H9 (cell line): Measurements from ENCODE around the gene TSPAN33. TPM values are rescaled to one million over a fixed set of nuclear protein-coding genes. Genes with fewer than 3 reads are reported as not detected.
A peak's percentile ranks its signal among the peaks of the same experiment; 100 is the strongest.

Experiments used
- DNase-seq: peaks from one replicate; pipeline ENCODE4 v3.0.0-alpha.2; 2017
- H2AFZ ChIP-seq: one replicate; pipeline ENCODE4 v1.6.1; 2013; ENCODE audit warnings: mild to moderate bottlenecking, low read length, control low read depth, moderate library complexity
- H2AK5ac ChIP-seq: 2 replicates; pipeline ENCODE4 v1.6.1; 2013; ENCODE audit warnings: low read length, control low read depth, mixed read lengths; ENCODE audit not compliant: insufficient read length
- H2BK120ac ChIP-seq: one replicate; pipeline ENCODE4 v1.6.1; 2013; ENCODE audit warnings: low read depth, mild to moderate bottlenecking, low read length, control low read depth, inconsistent platforms; ENCODE audit not compliant: poor library complexity, severe bottlenecking
- H2BK12ac ChIP-seq: 2 replicates; pipeline ENCODE4 v1.6.1; 2013; ENCODE audit warnings: low read length, control low read depth, mixed read lengths, low read depth; ENCODE audit not compliant: insufficient read length
- H2BK15ac ChIP-seq: 2 replicates; pipeline ENCODE4 v1.6.1; 2013; ENCODE audit warnings: low read depth, low read length, control low read depth
- H2BK20ac ChIP-seq: one replicate; pipeline ENCODE4 v1.6.1; 2013; ENCODE audit warnings: low read depth, mild to moderate bottlenecking, low read length, control low read depth, inconsistent platforms; ENCODE audit not compliant: poor library complexity, severe bottlenecking
- H2BK5ac ChIP-seq: 2 replicates; pipeline ENCODE4 v1.6.1; 2013; ENCODE audit warnings: low read length, control low read depth, mixed read lengths; ENCODE audit not compliant: insufficient read length
- H3K14ac ChIP-seq: 2 replicates; pipeline ENCODE4 v1.6.1; 2013; ENCODE audit warnings: low read length, control low read depth; ENCODE audit not compliant: insufficient read depth
- H3K18ac ChIP-seq: 2 replicates; pipeline ENCODE4 v1.6.1; 2013; ENCODE audit warnings: low read depth, mild to moderate bottlenecking, mixed read lengths, low read length, control low read depth; ENCODE audit not compliant: insufficient read length
- H3K23ac ChIP-seq: 2 replicates; pipeline ENCODE4 v1.6.1; 2013; ENCODE audit warnings: low read length, control low read depth, mixed read lengths, low read depth; ENCODE audit not compliant: insufficient read length
- H3K23me2 ChIP-seq: 2 replicates; pipeline ENCODE4 v1.6.1; 2013; ENCODE audit warnings: low read depth, mild to moderate bottlenecking, mixed read lengths, low read length, control low read depth; ENCODE audit not compliant: insufficient read length, poor library complexity, severe bottlenecking
- H3K27ac ChIP-seq: 2 replicates; pipeline ENCODE4 v1.5.1; 2013; ENCODE audit warnings: low read length, control low read depth, mixed read lengths, low read depth; ENCODE audit not compliant: insufficient read length
- H3K27me3 ChIP-seq: 2 replicates; pipeline ENCODE4 v1.6.1; 2013; ENCODE audit warnings: low read length, control low read depth, inconsistent platforms; ENCODE audit not compliant: insufficient read depth
- H3K4ac ChIP-seq: 2 replicates; pipeline ENCODE4 v1.6.1; 2013; ENCODE audit warnings: low read depth, mild to moderate bottlenecking, control low read depth, inconsistent platforms, low read length, moderate library complexity
- H3K4me1 ChIP-seq: 2 replicates; pipeline ENCODE4 v1.6.1; 2013; ENCODE audit warnings: low read length, control low read depth, inconsistent platforms; ENCODE audit not compliant: insufficient read depth
- H3K4me2 ChIP-seq: 2 replicates; pipeline ENCODE4 v1.6.1; 2013; ENCODE audit warnings: low read length, control low read depth, mixed read lengths; ENCODE audit not compliant: insufficient read length, insufficient read depth
- H3K56ac ChIP-seq: 2 replicates; pipeline ENCODE4 v1.6.1; 2013; ENCODE audit warnings: low read depth, mild to moderate bottlenecking, mixed read lengths, low read length, control low read depth; ENCODE audit not compliant: insufficient read length
- H3K79me1 ChIP-seq: 2 replicates; pipeline ENCODE4 v1.6.1; 2013; ENCODE audit warnings: low read depth, mild to moderate bottlenecking, moderate library complexity, low read length, control low read depth, inconsistent platforms; ENCODE audit not compliant: insufficient read depth, poor library complexity, severe bottlenecking
- H3K79me2 ChIP-seq: 2 replicates; pipeline ENCODE4 v1.6.1; 2013; ENCODE audit warnings: low read length, control low read depth, inconsistent platforms; ENCODE audit not compliant: insufficient read depth
- H3K9ac ChIP-seq: 2 replicates; pipeline ENCODE4 v1.6.1; 2013; ENCODE audit warnings: low read length, control low read depth, mixed read lengths; ENCODE audit not compliant: insufficient read length; ENCODE audit errors: extremely low read depth
- H3K9me3 ChIP-seq: one replicate; pipeline ENCODE4 v1.6.1; 2013; ENCODE audit warnings: low read depth, low read length, inconsistent platforms; ENCODE audit not compliant: control insufficient read depth
- H3T11ph ChIP-seq: one replicate; pipeline ENCODE4 v1.6.1; 2013; ENCODE audit warnings: mild to moderate bottlenecking, low read length, control low read depth, inconsistent platforms
- H4K20me1 ChIP-seq: one replicate; pipeline ENCODE4 v1.6.1; 2013; ENCODE audit not compliant: control insufficient read depth, insufficient read length, insufficient read depth
- H4K5ac ChIP-seq: 2 replicates; pipeline ENCODE4 v1.6.1; 2013; ENCODE audit warnings: low read depth, mild to moderate bottlenecking, mixed read lengths, low read length, control low read depth; ENCODE audit not compliant: insufficient read length
- H4K8ac ChIP-seq: replicated peaks from 2 replicates; pipeline ENCODE4 v1.6.1; 2013; ENCODE audit warnings: low read length, control low read depth, mixed read lengths, low read depth; ENCODE audit not compliant: insufficient read length
- H4K91ac ChIP-seq: 2 replicates; pipeline ENCODE4 v1.6.1; 2013; ENCODE audit warnings: low read depth, mild to moderate bottlenecking, moderate library complexity, mixed read lengths, low read length, control low read depth; ENCODE audit not compliant: insufficient read length
- H3K27ac Mint-ChIP-seq, 3 experiments: 2 replicates in 2 of 3; 3 replicates in 1 of 3; pipeline ENCODE4 v1.8.0; 2020 to 2021; ENCODE audit warnings: mixed read lengths in 3 of 3, mild to moderate bottlenecking in 1 of 3, moderate library complexity in 1 of 3
- H3K27me3 Mint-ChIP-seq: 2 replicates; pipeline ENCODE4 v1.8.0; 2021; ENCODE audit warnings: low read depth, mild to moderate bottlenecking, moderate library complexity, mixed read lengths
- H3K36me3 Mint-ChIP-seq, 3 experiments: 2 replicates in 2 of 3; 3 replicates in 1 of 3; pipeline ENCODE4 v1.8.0; 2020 to 2021; ENCODE audit warnings: low read depth in 3 of 3, mixed read lengths in 3 of 3; ENCODE audit not compliant: insufficient read depth in 1 of 3
- H3K4me1 Mint-ChIP-seq, 2 experiments: 2 replicates each; pipeline ENCODE4 v1.8.0; 2020; ENCODE audit warnings: mixed read lengths in 2 of 2
- H3K4me3 Mint-ChIP-seq, 2 experiments: 2 replicates in 1 of 2; 3 replicates in 1 of 2; pipeline ENCODE4 v1.8.0; 2020 to 2021; ENCODE audit warnings: mild to moderate bottlenecking in 2 of 2, mixed read lengths in 2 of 2, moderate library complexity in 1 of 2
- H3K9me3 Mint-ChIP-seq, 2 experiments: 2 replicates in 1 of 2; 3 replicates in 1 of 2; pipeline ENCODE4 v1.8.0; 2020; ENCODE audit warnings: mild to moderate bottlenecking in 2 of 2, mixed read lengths in 2 of 2, moderate library complexity in 1 of 2
- CTCF ChIP-seq: fragments of 200-600 bp; sonication (generic); conservative IDR thresholded peaks from 3 replicates; pipeline ENCODE4 v1.8.0; 2021; ENCODE audit warnings: antibody characterized with exemption, mild to moderate bottlenecking
- WGBS: extraction: QIAGEN DNeasy Blood & Tissue Kit; methylation state at CpG from one replicate; pipeline ENCODE4 v1.1.7; 2013; ENCODE audit warnings: missing lambda C conversion rate, low lambda C conversion rate, mixed read lengths; ENCODE audit not compliant: insufficient read length; ENCODE audit errors: extremely low coverage; 5-methylcytosine and 5-hydroxymethylcytosine counted together
- total RNA-seq: library from RNA; stranded (reverse); gene quantifications from 2 replicates; pipeline ENCODE4 v1.2.1, GENCODE V29; 2021

Gene TSPAN33
- total RNA-seq, 1 experiment from 2014 or later: 34.7 TPM

- H2BK120ac ChIP-seq: no peak overlapping the region
- H3K9ac ChIP-seq: no peak overlapping the region
- no peak overlapping the region for H2BK20ac ChIP-seq
- no peaks in the 10 kb centered on the region for H4K20me1 ChIP-seq
- Mint-ChIP-seq H3K27ac (no peak overlapping the region), H3K9me3 (peaks cover 9% of the 10 kb centered on the region in 2 experiments), H3K36me3 (peaks cover under 1 to 8% (median 8%) of the 10 kb centered on the region in 3 experiments; a peak in 5 of 7 replicates), H3K27me3 (no peaks in the 10 kb centered on the region; the same call in 1 of the 2 replicates), H3K4me1 (no peaks in the 10 kb centered on the region), H3K4me3 (no peak overlapping the region)
- no peak overlapping the region for H2BK5ac ChIP-seq
- H4K8ac ChIP-seq: no peak overlapping the region
- H3K4me1 ChIP-seq: no peaks in the 10 kb centered on the region
- no peak overlapping the region for H3T11ph ChIP-seq
- no peak overlapping the region for H3K4ac ChIP-seq
- DNase-seq: peak; percentile 68
- no peak overlapping the region for H2AFZ ChIP-seq
- no peak overlapping the region for H4K5ac ChIP-seq
- H3K14ac ChIP-seq: no peak overlapping the region
- no peak overlapping the region for H3K4me2 ChIP-seq
- no peaks in the 10 kb centered on the region for H3K79me1 ChIP-seq
- H3K27me3 ChIP-seq: no peaks in the 10 kb centered on the region
- H3K23ac ChIP-seq: no peak overlapping the region
- no peak overlapping the region for H3K27ac ChIP-seq
- H4K91ac ChIP-seq: no peak overlapping the region
- no peaks in the 10 kb centered on the region for H3K79me2 ChIP-seq
- no peak overlapping the region for H3K18ac ChIP-seq
- H3K56ac ChIP-seq: no peak overlapping the region
- TF ChIP-seq CTCF: no peak
- no CpG with 5 or more reads among the region's 50 CpGs for WGBS
- no peak overlapping the region for H2BK15ac ChIP-seq
- no peak overlapping the region for H2BK12ac ChIP-seq
- peaks cover 7% of the 10 kb centered on the region for H3K9me3 ChIP-seq
- H3K23me2 ChIP-seq: no peaks in the 10 kb centered on the region
- H2AK5ac ChIP-seq: no peak overlapping the region
Observed at GRCh38 chr7:129126314-129126713, 18.2 kb upstream of the TSPAN33 start.
